Midbrain (tissue), 1 donor: ENCODE results near the gene FOXE1.

Experiments
- DNase-seq: peaks from one replicate; lab custom pipeline; 2025; lab: John Stamatoyannopoulos, UW

FOXE1 gene

GRCh38 chr9:97848480-97849237 is 4.4 kb upstream of the FOXE1 start:
- DNase-seq: no peak

GRCh38 chr9:97849980-97850379 is 3.0 kb upstream of the FOXE1 start:
- no peak for DNase-seq

GRCh38 chr9:97850746-97851445 is 2.1 kb upstream of the FOXE1 start:
- DNase-seq: no peak

GRCh38 chr9:97851446-97851883 is 1.6 kb upstream of the FOXE1 start:
- DNase-seq: no peak

- DNase-seq: no peak
These were observed 1.0 kb upstream of the FOXE1 start for GRCh38 chr9:97852001-97852398.

- no peak for DNase-seq
These were observed 499 bp upstream of the FOXE1 start for GRCh38 chr9:97852399-97853055.

GRCh38 chr9:97853844-97854695 is 1.0 kb downstream of the FOXE1 start:
- no peak for DNase-seq

GRCh38 chr9:97854696-97855485 is 1.9 kb downstream of the FOXE1 start:
- no peak for DNase-seq

- no peak for DNase-seq
These were observed 2.5 kb downstream of the FOXE1 start for GRCh38 chr9:97855486-97855875.

GRCh38 chr9:97855899-97856298 is 2.9 kb downstream of the FOXE1 start:
- DNase-seq: no peak

- DNase-seq: no peak
These were observed 4.0 kb downstream of the FOXE1 start for GRCh38 chr9:97856857-97857605.

GRCh38 chr9:97857606-97858392 is 4.8 kb downstream of the FOXE1 start:
- DNase-seq: no peak

GRCh38 chr9:97858393-97858713 is 5.3 kb downstream of the FOXE1 start:
- DNase-seq: no peak

GRCh38 chr9:97858826-97859225 is 5.8 kb downstream of the FOXE1 start:
- DNase-seq: no peak

- DNase-seq: no peak
These were observed 6.3 kb downstream of the FOXE1 start for GRCh38 chr9:97859346-97859745.

GRCh38 chr9:97860451-97861147 is 7.6 kb downstream of the FOXE1 start:
- DNase-seq: no peak

GRCh38 chr9:97861148-97861475 is 8.1 kb downstream of the FOXE1 start:
- no peak for DNase-seq

GRCh38 chr9:97863314-97863713 is 10.3 kb downstream of the FOXE1 start:
- DNase-seq: no peak

- no peak for DNase-seq
These were observed 11.4 kb downstream of the FOXE1 start for GRCh38 chr9:97864396-97864795.
